ENCODE data around the gene OSBPL7. TPM values are rescaled to one million over a fixed set of nuclear protein-coding genes. Genes with fewer than 3 reads are reported as not detected.
A peak's percentile ranks its signal among the peaks of the same experiment; 100 is the strongest.

Gene OSBPL7
- total and polyA plus RNA-seq, 2 of the 8 experiments (the other 6 are each of a cell fraction or from before 2014, with no cell fraction given), result 7.2 to 8.9 TPM

DNA sequence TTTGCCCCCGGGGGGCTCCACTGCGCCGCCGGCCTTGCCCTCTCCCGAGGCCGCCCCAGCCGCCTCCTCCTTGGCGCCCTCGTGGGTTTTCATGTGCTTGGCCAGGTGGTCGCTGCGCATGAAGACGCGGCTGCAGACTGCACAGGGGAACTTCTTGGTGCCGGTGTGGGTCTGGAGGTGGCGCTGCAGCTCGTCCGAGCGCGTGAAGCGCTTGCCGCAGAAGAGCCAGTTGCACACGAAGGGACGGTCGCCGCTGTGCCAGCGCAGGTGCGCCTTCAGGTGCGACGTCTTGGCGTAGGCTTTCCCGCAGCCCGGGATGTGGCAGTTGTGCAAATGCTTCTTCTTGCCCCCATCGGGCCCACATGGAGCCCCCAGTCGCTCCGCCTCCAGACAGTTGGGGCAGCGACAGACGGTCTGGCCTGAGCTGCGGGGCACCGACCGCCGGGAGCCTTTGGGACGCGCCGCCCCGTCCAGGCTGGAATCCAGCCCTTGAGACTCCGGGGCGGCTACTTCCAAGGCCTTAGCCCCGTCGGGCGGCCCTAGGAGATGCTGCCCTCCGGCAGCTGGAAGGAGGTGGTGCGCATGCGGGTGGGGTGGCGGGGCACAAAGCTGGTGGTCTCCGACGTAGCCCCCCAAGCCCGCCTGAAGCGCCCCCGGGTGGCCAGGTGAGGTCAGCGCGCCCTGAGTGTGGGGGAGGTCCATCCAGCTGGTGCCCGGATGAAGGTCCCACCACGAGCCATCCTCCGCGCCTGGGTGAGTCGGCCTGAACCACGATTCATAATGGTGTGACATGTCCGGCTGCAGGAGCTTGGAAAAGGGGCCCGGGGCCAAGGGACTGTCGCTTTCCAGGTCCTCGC lies 26.0 kb upstream of the OSBPL7 start (continued):
- TF ChIP-seq, protein P1, sequence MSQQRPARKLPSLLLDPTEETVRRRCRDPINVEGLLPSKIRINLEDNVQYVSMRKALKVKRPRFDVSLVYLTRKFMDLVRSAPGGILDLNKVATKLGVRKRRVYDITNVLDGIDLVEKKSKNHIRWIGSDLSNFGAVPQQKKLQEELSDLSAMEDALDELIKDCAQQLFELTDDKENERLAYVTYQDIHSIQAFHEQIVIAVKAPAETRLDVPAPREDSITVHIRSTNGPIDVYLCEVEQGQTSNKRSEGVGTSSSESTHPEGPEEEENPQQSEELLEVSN (IDR thresholded peaks at IDR 0.05), result peak; percentile 93
- no peak for TF ChIP-seq JUN (IDR thresholded peaks at IDR 0.05; ENCODE audit: low read depth, low read length)
- TF ChIP-seq ASH2L (IDR thresholded peaks at IDR 0.05; ENCODE audit: low read length), result no peak
- no peak for TF ChIP-seq SAP30 (IDR thresholded peaks at IDR 0.05; ENCODE audit: insufficient read depth, insufficient replicate concordance, low read length)
- peak; percentile 4 for TF ChIP-seq TAF7 (optimal IDR thresholded peaks at IDR 0.05; ENCODE audit: borderline replicate concordance, low read depth, low read length)
